Upper lobe of left lung (tissue), 4 donors: ENCODE results near the gene STK39.

ENCODE experiments used
- CTCF ChIP-seq, 6 experiments: fragments of 450-650 bp in 4 of 6; fragments of 200-600 bp in 2 of 6; sonication (generic) in 2 of 6; IDR thresholded peaks; one replicate each; pipeline ENCODE4 v1.5.1; 2016 to 2019; ENCODE audit warnings: antibody characterized with exemption in 6 of 6
- EP300 ChIP-seq, 4 donors: sonication (generic); formaldehyde crosslinking; IDR thresholded peaks; one replicate each; pipeline ENCODE4 v1.5.1; 2017; ENCODE audit warnings: antibody characterized with exemption in 4 of 4, control low read depth in 2 of 4
- POLR2A ChIP-seq, 4 donors: fragments of 450-650 bp; IDR thresholded peaks; one replicate each; pipeline ENCODE4 v1.5.1; 2016 to 2017; ENCODE audit warnings: antibody characterized with exemption in 4 of 4, mild to moderate bottlenecking in 2 of 4
- POLR2AphosphoS5 ChIP-seq, 2 donors: sonication (generic); formaldehyde crosslinking; IDR thresholded peaks; one replicate each; pipeline ENCODE4 v1.5.1; 2017; ENCODE audit warnings: antibody characterized with exemption in 2 of 2

- no peak for TF ChIP-seq POLR2AphosphoS5 (IDR thresholded peaks at IDR 0.05)
- no peak for TF ChIP-seq CTCF (IDR thresholded peaks at IDR 0.05)
- no peak for TF ChIP-seq POLR2A (IDR thresholded peaks at IDR 0.05)
- TF ChIP-seq EP300 (IDR thresholded peaks at IDR 0.05): no peak
These were observed 111.8 kb downstream of the STK39 start for GRCh38 chr2:168135630-168136029.
